HG03064 (cell line): Measurements from ENCODE around the gene PRR14L.
"Not testable (repeated sequence)": the region's sequence is repeated elsewhere in the genome, so short reads cannot be mapped to it uniquely, and the experiment has no call there.

Experiments
- ATAC-seq: cut with Tn5 transposase; IDR thresholded peaks from one replicate; pipeline ENCODE4 v1.9.1; 2021; ENCODE audit warnings: low read depth; ENCODE audit not compliant: unreplicated experiment

The PRR14L gene

DNA sequence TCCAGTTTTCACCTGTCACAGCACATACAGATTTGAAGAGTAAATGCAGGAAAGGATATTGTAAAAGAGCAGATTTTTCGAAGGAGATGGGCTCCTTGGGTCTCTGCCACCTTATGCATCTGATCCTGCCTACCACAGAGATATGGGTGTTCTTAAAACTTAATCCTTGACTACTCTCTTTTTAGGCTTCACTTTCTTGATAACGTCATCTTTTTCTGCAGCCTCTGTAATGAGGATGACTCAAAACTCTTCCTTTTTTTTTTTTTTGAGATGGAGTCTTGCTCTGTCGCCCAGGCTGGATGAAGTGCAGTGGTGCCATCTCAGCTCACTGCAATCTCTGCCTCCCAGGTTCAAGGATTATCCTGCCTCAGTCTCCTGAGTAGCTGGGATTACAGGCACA lies 7.8 kb downstream of the PRR14L start:
- ATAC-seq = no peak

DNA sequence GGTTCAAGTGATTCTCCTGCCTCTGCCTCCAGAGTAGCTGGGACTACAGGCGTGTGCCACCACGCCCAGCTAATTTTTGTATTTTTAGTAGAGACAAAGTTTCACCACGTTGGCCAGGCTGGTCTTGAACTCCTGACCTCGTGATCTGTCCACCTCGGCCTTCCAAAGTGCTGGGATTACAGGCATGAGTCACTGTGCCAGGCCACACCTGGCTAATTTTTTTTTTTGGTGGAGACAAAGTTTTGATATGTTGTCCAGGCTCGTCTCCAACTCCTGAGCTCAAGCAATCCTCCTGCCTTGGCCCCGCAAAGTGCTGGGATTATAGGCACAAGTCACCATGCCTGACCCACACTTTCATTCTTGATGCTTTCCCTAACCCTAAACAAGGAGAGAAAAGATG lies 9.6 kb downstream of the PRR14L start:
- not testable (repeated sequence) for ATAC-seq

DNA sequence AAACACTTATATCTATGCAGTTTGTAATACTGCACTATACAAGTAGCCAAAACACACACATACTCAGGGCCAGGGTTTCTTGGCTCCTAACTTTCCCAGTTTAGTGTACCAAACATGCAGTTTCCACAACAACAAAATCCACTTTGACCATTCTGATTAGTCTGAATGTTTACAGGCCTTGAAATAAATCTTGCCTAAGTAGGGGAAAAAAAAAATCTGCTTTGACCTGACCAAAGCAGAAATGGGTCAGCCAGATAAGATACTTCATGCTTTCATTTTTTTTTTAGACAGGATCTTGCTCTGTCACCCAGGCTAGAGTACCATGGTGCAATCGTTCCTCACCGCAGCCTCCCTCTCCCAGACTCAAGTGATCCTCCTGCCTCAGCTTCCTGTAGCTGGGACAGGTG lies 10.1 kb downstream of the PRR14L start:
- ATAC-seq = no peak

GRCh38 chr22:31738566-31738965 lies 11.4 kb downstream of the PRR14L start:
- no peak for ATAC-seq

DNA sequence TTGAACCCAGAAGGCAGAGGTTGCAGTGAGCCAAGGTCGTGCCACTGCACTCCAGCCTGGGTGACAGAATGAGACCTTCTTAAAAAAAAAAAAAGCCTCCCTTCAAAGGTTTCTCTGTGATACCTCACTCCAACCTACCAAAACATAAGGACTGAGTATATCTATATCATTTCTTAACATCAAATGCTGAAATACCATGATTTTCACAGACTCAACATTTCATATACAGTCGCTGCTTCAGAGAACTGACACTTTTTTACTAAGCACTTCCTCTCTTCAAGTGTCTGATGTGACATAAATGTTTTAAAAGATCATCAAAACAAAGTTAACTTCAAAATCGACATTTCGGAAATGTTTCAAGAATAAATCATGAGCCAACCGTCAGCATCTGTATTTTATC lies 12.0 kb downstream of the PRR14L start:
- ATAC-seq = no peak

GRCh38 chr22:31736458-31736857 lies 13.5 kb downstream of the PRR14L start:
- no peak for ATAC-seq

- no peak for ATAC-seq
Observed at GRCh38 chr22:31734512-31734911, 15.4 kb downstream of the PRR14L start.

DNA sequence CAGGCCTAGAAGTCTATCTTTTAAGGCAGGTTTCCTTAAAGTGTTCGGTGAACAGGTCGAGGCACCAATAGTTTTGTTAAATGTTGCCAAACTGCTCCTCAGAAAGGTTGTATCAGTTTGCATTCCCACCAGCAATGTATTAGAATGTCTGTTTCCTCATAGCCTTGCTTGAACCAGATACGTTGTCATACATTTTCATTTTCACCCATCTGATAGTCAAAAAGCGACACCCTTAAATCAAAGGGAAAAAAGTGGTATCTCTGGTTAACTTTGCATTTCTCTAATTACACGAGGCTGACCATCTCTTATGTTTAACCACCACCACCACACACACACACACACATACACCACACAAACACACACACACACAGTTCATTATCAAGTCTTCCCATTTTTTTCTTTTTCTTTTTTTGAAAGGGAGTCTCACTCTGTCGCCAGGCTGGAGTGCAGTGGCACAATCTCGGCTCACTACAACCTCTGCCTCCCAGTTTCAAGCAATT lies 16.3 kb downstream of the PRR14L start:
- ATAC-seq = no peak

GRCh38 chr22:31732089-31732829 lies 17.7 kb downstream of the PRR14L start:
- ATAC-seq = no peak

DNA sequence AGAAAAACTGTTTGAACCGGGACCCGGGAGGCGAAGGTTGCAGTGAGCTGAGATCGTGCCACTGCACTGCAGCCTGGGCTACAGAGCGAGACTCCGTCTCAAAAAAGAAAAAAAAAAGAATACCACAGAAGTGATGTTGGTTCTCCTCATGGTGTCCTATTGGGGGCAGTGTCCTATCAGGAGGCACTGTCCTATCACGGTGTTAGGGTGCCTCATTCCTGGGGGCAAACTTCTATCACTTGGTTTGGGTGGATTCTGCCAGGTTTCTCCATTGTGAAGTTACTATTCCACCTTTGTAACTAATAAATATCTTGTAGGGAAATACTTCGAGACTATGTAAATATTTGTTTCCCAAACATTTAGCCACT lies 19.6 kb downstream of the PRR14L start:
- no peak for ATAC-seq

- no peak for ATAC-seq
Observed at GRCh38 chr22:31728857-31729256, 21.1 kb downstream of the PRR14L start.

- no peak for ATAC-seq
Observed at GRCh38 chr22:31726692-31727091, 23.2 kb downstream of the PRR14L start.

- no peak for ATAC-seq
Observed at GRCh38 chr22:31723723-31724122, 26.2 kb downstream of the PRR14L start.

DNA sequence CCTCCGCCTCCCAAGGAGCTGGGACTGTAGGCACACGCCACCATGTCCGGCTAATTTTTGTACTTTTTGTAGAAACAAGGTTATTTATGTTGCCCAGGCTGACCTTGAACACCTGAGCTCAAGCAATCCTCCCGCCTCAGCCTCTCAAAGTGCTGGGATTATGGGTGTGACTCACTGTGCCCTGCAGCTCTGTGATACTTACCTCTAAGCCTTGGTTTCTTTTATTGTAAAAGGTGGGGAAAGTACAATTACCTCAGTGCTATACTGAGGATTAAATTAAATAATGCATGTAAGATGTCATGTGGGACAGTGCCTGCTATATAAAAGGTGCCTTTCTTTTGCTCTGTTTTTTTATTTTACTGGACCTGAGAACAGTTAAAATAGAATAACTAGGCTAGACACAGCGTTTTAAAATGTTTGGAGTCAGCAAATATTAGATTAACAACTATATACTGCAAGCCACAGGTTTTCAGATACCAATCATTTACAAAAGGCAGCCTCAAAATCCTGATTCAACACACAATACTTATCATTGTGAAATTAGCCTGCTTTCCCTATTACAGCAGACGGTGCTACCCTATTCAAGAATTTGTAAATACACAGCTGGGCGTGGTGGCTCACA lies 30.0 kb downstream of the PRR14L start:
- ATAC-seq = no peak

DNA sequence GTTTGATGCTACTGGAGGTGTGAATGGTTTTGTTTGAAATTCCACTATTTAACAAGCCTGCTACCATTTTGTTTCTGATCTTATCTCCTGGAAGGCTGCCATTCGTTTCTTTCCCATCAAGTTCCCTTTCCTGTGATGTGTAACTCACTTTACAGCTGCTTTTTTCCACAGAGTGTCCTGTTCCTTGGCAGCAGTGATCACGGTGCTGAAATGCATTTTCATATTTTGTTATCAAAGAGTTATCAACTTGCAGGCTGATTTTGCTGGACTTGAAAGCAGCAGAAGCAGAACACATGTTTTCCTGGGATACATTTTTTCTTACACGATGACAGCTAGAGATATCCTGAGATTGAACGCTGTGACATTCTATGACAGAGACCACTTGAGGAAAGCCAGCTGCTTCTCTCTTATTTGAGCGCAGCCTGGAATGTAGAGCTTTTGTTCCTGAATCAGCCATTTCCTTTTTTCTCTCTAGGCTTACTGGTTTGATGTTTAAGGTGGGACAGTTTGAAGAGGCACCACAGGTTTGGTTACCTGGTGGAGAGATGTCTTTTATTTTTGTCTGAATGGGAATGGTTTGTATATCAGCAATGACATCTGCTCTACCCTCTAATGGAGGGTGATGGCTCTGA lies 34.7 kb downstream of the PRR14L start:
- no peak for ATAC-seq

- ATAC-seq = not testable (repeated sequence)
Observed at GRCh38 chr22:31711226-31711625, 38.7 kb downstream of the PRR14L start.

- ATAC-seq = no peak
Observed at GRCh38 chr22:31707519-31707918, 42.4 kb downstream of the PRR14L start.

GRCh38 chr22:31695423-31695822 lies 54.5 kb downstream of the PRR14L start:
- no peak for ATAC-seq

DNA sequence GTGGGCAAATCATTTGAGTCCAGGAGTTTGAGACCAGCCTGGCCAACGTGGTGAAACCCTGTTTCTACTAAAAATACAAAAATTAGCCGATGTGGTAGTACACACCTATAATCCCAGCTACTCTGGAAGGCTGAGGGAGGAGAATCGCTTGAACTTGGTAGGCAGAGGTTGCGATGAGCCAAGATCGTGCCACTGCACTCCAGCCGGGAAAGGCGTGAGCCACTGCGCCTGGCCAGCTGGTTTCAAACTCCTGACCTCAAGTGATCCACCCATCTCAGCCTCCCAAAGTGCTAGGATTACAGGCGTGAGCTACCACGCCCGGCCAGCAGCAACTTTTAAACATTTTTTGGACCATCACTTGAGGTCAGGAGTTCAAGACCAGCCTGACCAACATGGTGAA lies 55.9 kb downstream of the PRR14L start:
- not testable (repeated sequence) for ATAC-seq

DNA sequence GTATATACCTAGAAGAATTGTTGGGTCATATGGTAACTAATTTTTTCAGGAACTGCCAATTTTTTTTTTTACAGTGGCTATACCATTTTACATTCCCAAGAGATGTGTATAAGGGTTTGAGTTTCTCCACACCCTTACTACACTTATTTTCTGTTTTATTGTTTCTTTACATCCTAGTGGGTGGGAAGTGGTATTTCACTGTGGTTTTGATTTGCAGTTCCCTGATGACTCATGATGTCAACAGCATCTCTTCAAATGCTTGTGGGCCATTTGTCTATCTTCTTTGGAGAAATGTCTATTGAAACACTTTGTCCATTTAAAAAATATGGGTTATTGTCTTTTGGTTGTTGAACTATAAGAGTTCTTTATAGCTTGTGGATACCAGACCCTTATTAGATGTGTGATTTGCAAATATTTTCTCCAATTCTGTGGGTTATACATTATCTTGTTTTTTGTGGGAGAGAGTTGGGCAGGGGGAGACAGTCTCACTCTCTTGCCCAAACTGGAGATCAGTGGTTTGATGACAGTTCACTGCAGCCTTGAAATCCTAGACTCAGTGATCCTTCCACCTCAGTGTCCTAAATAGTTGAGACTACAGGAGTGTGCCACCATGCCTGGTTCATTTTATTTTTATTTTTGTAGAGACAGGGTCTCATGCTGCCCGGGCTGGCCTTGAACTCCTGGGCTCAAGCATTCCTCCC lies 57.6 kb downstream of the PRR14L start:
- no peak for ATAC-seq

DNA sequence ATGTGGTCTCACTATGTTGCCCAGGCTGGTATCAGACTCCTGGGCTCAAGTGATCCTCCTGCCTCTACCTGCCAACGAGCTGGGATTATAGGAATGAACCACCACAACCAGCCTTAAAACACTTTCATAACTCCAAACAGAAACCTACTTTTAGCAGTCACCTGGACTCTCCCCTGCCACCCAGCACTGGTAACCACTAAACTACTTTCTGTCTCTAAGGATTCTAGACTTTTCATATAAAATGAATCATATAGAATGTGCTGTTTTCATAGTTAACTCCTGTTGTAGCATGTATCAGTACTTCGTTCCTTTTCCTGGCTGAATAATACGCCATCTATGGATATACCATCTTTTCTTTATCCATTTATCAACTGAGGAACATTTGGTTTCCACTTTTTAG lies 58.5 kb downstream of the PRR14L start:
- no peak for ATAC-seq
